Upper lobe of left lung (tissue), 4 donors: ENCODE measurements around the gene CAPZB.

Source experiments
- CTCF ChIP-seq, 6 experiments: fragments of 450-650 bp in 4 of 6; fragments of 200-600 bp in 2 of 6; sonication (generic) in 2 of 6; IDR thresholded peaks; one replicate each; pipeline ENCODE4 v1.5.1; 2016 to 2019; ENCODE audit warnings: antibody characterized with exemption in 6 of 6
- POLR2A ChIP-seq, 4 donors: fragments of 450-650 bp; IDR thresholded peaks; one replicate each; pipeline ENCODE4 v1.5.1; 2016 to 2017; ENCODE audit warnings: antibody characterized with exemption in 4 of 4, mild to moderate bottlenecking in 2 of 4

GRCh38 chr1:19424651-19425570 is 60.4 kb downstream of the CAPZB start:
- TF ChIP-seq CTCF (IDR thresholded peaks at IDR 0.05) (peak in 1 of 6 experiments; percentile 6), POLR2A (IDR thresholded peaks at IDR 0.05) (no peak)
